CD4-positive, alpha-beta T cell treated with Interleukin-15 for 4 hours (primary cell): Measurements from ENCODE around the gene LILRB3.
A peak's percentile ranks its signal among the peaks of the same experiment; 100 is the strongest.
"Not testable (repeated sequence)": the region's sequence is repeated elsewhere in the genome, so short reads cannot be mapped to it uniquely, and the experiment has no call there.

Experiments
- DNase-seq: peaks from one replicate; pipeline ENCODE4 v3.0.0-alpha.2; 2020; ENCODE audit warnings: low spot score

The LILRB3 gene

GRCh38 chr19:54222474-54223276, at the start of gene LILRB3:
LILRB3 (minus strand) TSS chr19:54223007; CDS start chr19:54222976, 31 bp downstream.
- DNase-seq = not testable (repeated sequence)

DNA sequence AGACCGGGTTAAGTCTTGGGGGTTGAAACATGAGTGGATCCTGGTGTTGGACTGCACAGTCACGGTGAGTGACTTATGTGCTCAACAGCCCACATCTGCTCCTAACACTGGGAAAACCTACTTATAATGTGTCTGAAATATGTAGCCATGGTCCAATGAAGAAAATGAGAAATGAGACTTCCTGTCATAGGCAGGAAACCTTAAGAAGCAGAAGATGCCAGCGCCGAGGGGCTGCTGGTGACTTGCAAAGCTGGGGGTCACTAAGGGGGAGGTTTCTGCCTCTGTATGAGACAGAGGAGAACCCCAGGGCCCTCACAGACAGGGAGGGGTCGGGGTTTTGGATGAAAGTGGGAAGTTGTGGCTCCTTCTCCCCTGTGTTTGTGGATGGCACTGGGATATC, 49.4 kb upstream of the LILRB3 start:
- not testable (repeated sequence) for DNase-seq

- not testable (repeated sequence) for DNase-seq
These were observed 48.8 kb upstream of the LILRB3 start for GRCh38 chr19:54271587-54271986.

- no peak for DNase-seq
These were observed 48.3 kb upstream of the LILRB3 start for GRCh38 chr19:54271106-54271505.

DNA sequence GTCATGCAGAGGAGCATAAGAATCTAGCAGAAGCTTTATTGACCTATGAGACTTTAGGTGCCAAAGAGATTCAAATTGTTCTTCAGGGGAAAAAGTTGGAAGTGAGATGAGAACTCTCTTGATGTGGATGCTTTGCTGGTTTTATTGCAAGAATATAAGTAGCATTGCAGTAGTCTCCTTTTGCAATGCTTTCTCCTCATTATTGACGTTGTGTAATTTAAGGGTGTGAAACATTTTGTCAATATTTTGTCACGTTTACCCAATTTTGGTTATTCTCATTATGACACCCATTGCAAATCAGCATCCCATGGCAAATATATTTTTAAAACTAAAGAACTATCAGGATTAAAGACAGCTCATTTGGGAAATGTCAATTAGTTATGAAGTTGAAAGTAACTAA, 46.1 kb upstream of the LILRB3 start:
- DNase-seq = no peak

GRCh38 chr19:54266133-54266532, 43.3 kb upstream of the LILRB3 start:
- DNase-seq = peak; percentile 56

DNA sequence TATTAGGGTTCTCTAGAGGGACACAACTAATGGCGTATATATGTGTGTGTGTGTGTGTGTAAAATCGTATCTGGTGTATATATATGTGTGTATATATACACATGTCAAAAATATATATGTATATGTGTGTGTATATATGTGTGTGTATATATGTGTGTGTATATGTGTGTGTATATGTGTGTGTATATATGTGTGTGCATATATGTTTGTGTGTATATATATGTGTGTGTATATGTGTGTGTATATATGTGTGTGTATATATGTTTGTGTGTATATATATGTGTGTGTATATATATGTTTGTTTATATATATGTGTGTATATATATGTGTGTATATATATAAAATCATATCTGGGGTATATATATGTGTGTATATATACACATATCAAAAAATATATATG, 39.7 kb upstream of the LILRB3 start:
- no peak for DNase-seq

- no peak for DNase-seq
These were observed 39.3 kb upstream of the LILRB3 start for GRCh38 chr19:54262066-54262465.

- DNase-seq = no peak
These were observed 34.3 kb upstream of the LILRB3 start, which contains the start of gene LILRB5 for GRCh38 chr19:54257116-54257480. LILRB5 (minus strand) TSS chr19:54257273; CDS start chr19:54257193, 80 bp downstream.

GRCh38 chr19:54256250-54257115, 33.7 kb upstream of the LILRB3 start:
- DNase-seq = no peak

DNA sequence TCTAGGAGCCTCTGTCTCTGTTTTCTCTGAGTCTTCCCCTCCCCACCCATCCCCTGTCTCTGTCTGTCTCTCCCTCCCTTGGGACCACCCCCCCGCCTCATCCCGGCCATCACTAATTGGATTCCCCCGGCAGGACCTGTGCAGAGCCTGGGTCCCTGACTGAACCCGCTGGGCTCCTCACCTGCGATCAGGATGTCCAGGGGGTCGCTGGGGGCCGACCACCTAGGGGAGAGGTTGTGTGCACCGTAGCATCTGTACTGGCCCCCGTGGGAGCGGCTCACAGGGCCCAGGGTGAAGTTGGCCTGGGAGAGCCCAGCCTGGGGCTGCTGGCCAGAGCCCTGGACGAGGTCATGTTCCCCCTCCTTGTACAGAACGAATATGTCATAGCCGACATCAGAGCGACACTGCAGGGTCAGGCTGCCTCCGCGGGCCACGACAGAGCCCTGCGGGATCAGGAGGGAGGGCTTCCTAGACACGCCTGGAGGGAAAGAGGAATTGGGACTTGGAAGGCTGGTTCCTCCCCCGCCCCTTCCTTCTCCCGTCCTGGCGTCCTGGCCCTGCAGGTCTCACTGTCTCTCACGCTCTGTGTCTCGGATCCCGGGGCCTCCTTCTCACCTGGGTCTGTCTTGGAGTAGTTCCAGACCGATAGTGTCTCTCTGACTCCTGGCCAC, 32.4 kb upstream of the LILRB3 start:
- DNase-seq = no peak

- DNase-seq = no peak
These were observed 31.5 kb upstream of the LILRB3 start for GRCh38 chr19:54254195-54254906.

DNA sequence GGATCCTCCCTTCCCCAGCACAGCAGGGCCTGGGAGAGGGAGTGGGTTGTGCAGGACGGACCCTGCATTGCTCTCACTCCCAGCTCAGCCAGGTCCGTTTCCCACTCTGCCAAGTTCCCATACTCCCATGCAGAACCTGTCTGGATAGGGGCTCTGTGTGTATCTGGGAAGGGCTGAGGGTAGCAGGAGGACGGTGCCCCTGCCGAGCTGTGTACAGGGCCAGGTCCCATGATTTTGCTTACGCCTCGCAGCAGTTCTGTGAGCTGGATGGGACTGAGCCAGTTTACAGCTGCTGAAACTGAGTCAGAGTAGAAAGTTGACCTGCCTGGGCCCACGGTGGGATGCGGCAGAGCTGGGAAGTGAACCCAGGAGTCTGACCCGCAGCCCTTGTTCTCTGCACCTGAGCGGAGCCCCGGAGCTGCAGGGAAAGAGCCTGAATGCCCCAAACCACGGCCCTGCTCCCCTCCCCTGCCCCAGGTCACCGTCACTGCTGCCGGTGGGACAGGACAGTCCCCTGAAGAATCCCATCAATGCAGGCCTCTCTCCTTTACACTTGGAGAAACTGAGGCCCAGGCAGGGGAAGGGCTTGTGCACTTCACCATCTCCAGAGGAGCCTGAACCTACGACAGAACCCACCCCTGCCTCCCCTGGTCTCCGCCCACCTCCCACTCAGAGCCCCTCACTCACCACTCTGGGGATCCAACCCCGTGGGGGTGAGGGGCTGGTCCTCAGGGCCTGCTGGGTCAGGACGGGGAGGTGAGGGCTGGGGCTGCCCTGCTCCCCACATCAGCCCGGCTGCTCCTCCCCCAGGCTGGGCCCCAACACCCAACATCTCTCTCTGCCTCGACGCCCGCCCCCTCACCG, 30.8 kb upstream of the LILRB3 start:
- no peak for DNase-seq

- DNase-seq = no peak
These were observed 30.0 kb upstream of the LILRB3 start for GRCh38 chr19:54252845-54253244.

DNA sequence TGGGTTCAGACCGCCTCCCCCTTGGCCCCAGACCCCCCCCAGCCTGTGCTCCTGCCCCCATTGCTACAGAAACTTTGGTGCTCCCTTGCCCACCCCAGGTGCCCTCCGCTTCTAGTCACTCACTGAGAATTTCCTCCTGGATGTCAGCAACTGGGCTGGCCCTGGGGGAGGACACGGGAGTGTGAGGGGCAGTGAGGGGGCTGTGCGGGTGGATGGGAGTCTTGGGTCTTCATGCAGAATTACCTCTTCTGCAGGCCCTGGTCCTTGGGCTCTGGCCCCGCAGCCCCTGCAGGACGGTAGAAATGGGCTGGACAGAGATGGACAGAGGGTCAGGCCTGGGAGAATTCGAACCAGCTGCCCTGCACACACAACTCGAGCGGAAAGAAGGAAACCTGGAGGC, 29.4 kb upstream of the LILRB3 start:
- no peak for DNase-seq

GRCh38 chr19:54248016-54248601, 25.3 kb upstream of the LILRB3 start:
- peak; percentile 28 for DNase-seq

- no peak for DNase-seq
These were observed 24.5 kb upstream of the LILRB3 start for GRCh38 chr19:54247106-54247930.

DNA sequence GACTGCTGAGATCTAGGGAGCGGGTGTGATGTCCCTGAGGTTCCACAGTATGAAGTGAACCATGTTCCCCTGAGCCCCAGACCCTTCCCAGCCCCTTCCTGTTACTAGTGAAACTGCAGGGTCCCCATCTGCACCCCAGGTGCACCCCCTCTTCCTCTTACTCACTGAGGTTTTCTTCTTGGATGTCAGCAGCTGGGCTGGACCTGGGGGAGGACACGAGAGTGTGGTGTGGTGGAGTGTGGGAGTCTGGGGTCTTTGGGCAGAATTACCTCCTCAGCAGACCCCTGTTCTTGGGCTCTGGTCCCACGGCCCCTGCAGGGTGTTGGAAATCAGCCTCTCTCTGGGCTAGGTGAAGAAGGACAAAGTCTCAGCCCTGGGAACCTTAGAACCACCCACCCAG, 23.1 kb upstream of the LILRB3 start:
- no peak for DNase-seq

GRCh38 chr19:54243809-54244208, 21.0 kb upstream of the LILRB3 start:
- DNase-seq = not testable (repeated sequence)

GRCh38 chr19:54242646-54243045, 19.8 kb upstream of the LILRB3 start, which contains the start of gene LILRA6:
LILRA6 (minus strand) TSS chr19:54242790.
- DNase-seq = not testable (repeated sequence)
